GM23338 (cell line): ENCODE measurements around the gene AHI1.

Experiments
- CTCF ChIP-seq, 2 experiments: fragments of 200-600 bp in 1 of 2; sonication (generic) in 1 of 2; conservative IDR thresholded peaks; 2 replicates each; pipeline versions ENCODE4 v1.5.1 to v1.6.1; 2016 to 2017; ENCODE audit warnings: antibody characterized with exemption in 2 of 2, low read depth in 2 of 2, mild to moderate bottlenecking in 2 of 2, moderate library complexity in 1 of 2
- ETS1 ChIP-seq: IDR thresholded peaks from 2 replicates; pipeline ENCODE4 v1.6.1; 2016; ENCODE audit warnings: antibody characterized with exemption
- EZH2 ChIP-seq: fragments of 200-600 bp; sonication (generic); IDR thresholded peaks from one replicate; pipeline ENCODE4 v1.8.0; 2017; ENCODE audit warnings: antibody characterized with exemption, mild to moderate bottlenecking, low read depth; ENCODE audit not compliant: unreplicated experiment
- EZH2phosphoT487 ChIP-seq: fragments of 200-600 bp; sonication (generic); IDR thresholded peaks from one replicate; pipeline ENCODE4 v1.8.1; 2018; ENCODE audit warnings: antibody characterized with exemption; ENCODE audit not compliant: unreplicated experiment
- JUNB ChIP-seq: IDR thresholded peaks from one replicate; pipeline ENCODE4 v1.6.1; 2016; ENCODE audit warnings: antibody characterized with exemption; ENCODE audit not compliant: unreplicated experiment
- POLR2AphosphoS5 ChIP-seq: IDR thresholded peaks from 2 replicates; pipeline ENCODE4 v1.6.1; 2016; ENCODE audit warnings: antibody characterized with exemption, low read depth
- REST ChIP-seq: IDR thresholded peaks from one replicate; pipeline ENCODE4 v1.6.1; 2018; ENCODE audit warnings: antibody characterized with exemption; ENCODE audit not compliant: unreplicated experiment

- no peak for TF ChIP-seq CTCF (conservative IDR thresholded peaks at IDR 0.05; ENCODE audit: low read depth in 2 of 2)
- TF ChIP-seq EZH2 = no peak
- TF ChIP-seq POLR2AphosphoS5 = no peak
- TF ChIP-seq EZH2phosphoT487 = no peak
- no peak for TF ChIP-seq JUNB
- no peak for TF ChIP-seq ETS1
- TF ChIP-seq REST = no peak
Observed at GRCh38 chr6:135479601-135480000, 17.9 kb downstream of the AHI1 start.
